A549 (cell line): ENCODE results near the gene JAZF1. TPM values are rescaled to one million over a fixed set of nuclear protein-coding genes. Genes with fewer than 3 reads are reported as not detected.

Experiments
- ATOH8 ChIP-seq: fragments of 250-450 bp; sonication (Bioruptor Pico); IDR thresholded peaks from 2 replicates; pipeline ENCODE4 v1.5.0; 2020; ENCODE audit warnings: low read depth, mild to moderate bottlenecking, moderate library complexity
- BCL3 ChIP-seq: fragments of >200 bp; sonication (Bioruptor Twin); formaldehyde crosslinking; IDR thresholded peaks from 3 replicates; pipeline ENCODE4 v1.6.1; 2016
- CHD2 ChIP-seq: fragments of 150-350 bp; IDR thresholded peaks from 2 replicates; pipeline ENCODE4 v1.6.1; 2014; ENCODE audit warnings: low read length; ENCODE audit not compliant: partially characterized antibody
- CHD4 ChIP-seq: fragments of 200-600 bp; sonication (generic); IDR thresholded peaks from 2 replicates; pipeline ENCODE4 v1.6.1; 2016; ENCODE audit warnings: antibody characterized with exemption, mild to moderate bottlenecking, borderline replicate concordance
- EHF ChIP-seq: fragments of 250-450 bp; sonication (Bioruptor Pico); IDR thresholded peaks from 2 replicates; pipeline ENCODE4 v1.5.0; 2020; ENCODE audit warnings: mild to moderate bottlenecking
- FOSB ChIP-seq: fragments of 250-450 bp; sonication (Bioruptor Pico); IDR thresholded peaks from 2 replicates; pipeline ENCODE4 v1.5.0; 2020; ENCODE audit warnings: mild to moderate bottlenecking, moderate library complexity
- FOXS1 ChIP-seq: fragments of 250-450 bp; sonication (Bioruptor Pico); IDR thresholded peaks from 2 replicates; pipeline ENCODE4 v1.5.0; 2020; ENCODE audit warnings: mild to moderate bottlenecking, moderate library complexity
- HDAC2 ChIP-seq: fragments of 200-600 bp; sonication (generic); IDR thresholded peaks from 2 replicates; pipeline ENCODE4 v1.6.1; 2016
- HES2 ChIP-seq: fragments of >200 bp; sonication (Bioruptor Twin); formaldehyde crosslinking; IDR thresholded peaks from 2 replicates; pipeline ENCODE4 v1.6.1; 2016
- HEYL ChIP-seq: fragments of 250-450 bp; sonication (Bioruptor Pico); IDR thresholded peaks from 2 replicates; pipeline ENCODE4 v1.8.0; 2021; ENCODE audit warnings: mild to moderate bottlenecking, moderate library complexity
- HOXA7 ChIP-seq: fragments of 250-450 bp; sonication (Bioruptor Pico); IDR thresholded peaks from 2 replicates; pipeline ENCODE4 v1.5.0; 2020; ENCODE audit warnings: mild to moderate bottlenecking, moderate library complexity
- HOXB13 ChIP-seq: fragments of 250-450 bp; sonication (Bioruptor Pico); IDR thresholded peaks from 2 replicates; pipeline ENCODE4 v1.5.0; 2020; ENCODE audit warnings: low read depth, mild to moderate bottlenecking, moderate library complexity
- JUN ChIP-seq, 2 experiments: fragments of >200 bp; sonication (Bioruptor Twin); formaldehyde crosslinking; IDR thresholded peaks; 2 replicates in 1 of 2; 3 replicates in 1 of 2; pipeline ENCODE4 v1.6.1; 2016 to 2017
- MAX ChIP-seq: IDR thresholded peaks from 2 replicates; pipeline ENCODE4 v1.6.1; 2012
- PBX3 ChIP-seq: IDR thresholded peaks from 2 replicates; pipeline ENCODE4 v1.6.1; 2012
- POLR2A ChIP-seq: IDR thresholded peaks from 2 replicates; pipeline ENCODE4 v1.6.1; 2012; ENCODE audit warnings: mild to moderate bottlenecking, low read length
- RCOR1 ChIP-seq: fragments of 150-350 bp; IDR thresholded peaks from 2 replicates; pipeline ENCODE4 v1.6.1; 2014; ENCODE audit warnings: antibody characterized with exemption, low read length, low read depth
- REST ChIP-seq: fragments of 200-600 bp; sonication (generic); IDR thresholded peaks from 2 replicates; pipeline ENCODE4 v1.6.1; 2016; ENCODE audit warnings: antibody characterized with exemption, mild to moderate bottlenecking, moderate library complexity
- RNF2 ChIP-seq: fragments of 200-600 bp; sonication (generic); IDR thresholded peaks from 2 replicates; pipeline ENCODE4 v1.6.1; 2016; ENCODE audit warnings: low read depth, mild to moderate bottlenecking, antibody characterized with exemption, moderate library complexity, borderline replicate concordance
- SMC3 ChIP-seq: fragments of >200 bp; sonication (Bioruptor Twin); formaldehyde crosslinking; IDR thresholded peaks from 3 replicates; pipeline ENCODE4 v1.6.1; 2018; ENCODE audit warnings: inconsistent platforms
- TP53 ChIP-seq: fragments of 250-450 bp; sonication (Bioruptor Pico); IDR thresholded peaks from 2 replicates; pipeline ENCODE4 v1.5.0; 2021; ENCODE audit warnings: mild to moderate bottlenecking, moderate library complexity
- polyA plus RNA-seq, 4 experiments: library from polyadenylated mRNA; depleted of rRNA in 3 of 4; stranded (reverse); fragments of >200 nt; fragmentation: RNase III in 1 of 4; extraction: RNeasy Plus Mini Kit Qiagen cat#74134 plus additional on column Dnase treatment in 1 of 4; gene quantifications; 2 replicates in 3 of 4; 3 replicates in 1 of 4; pipeline ENCODE4 v1.2.3, GENCODE V29; 2011 to 2017

The JAZF1 gene
- polyA plus RNA-seq, 2 of the 4 experiments (the other 2 are of a cell fraction), result 1.9 to 2.8 TPM

GRCh38 chr7:28041508-28042314 lies 138.9 kb downstream of the JAZF1 start (continued):
- TF ChIP-seq ATOH8 (no peak), SMC3 (0 out of 3 replicates have a peak, but pooled peaks have one; percentile 26), PBX3 (0 out of 2 replicates have a peak, but pooled peaks have one; percentile 34), CHD2 (no peak), HES2 (no peak), JUN (IDR thresholded peaks at IDR 0.05) (peak; percentile 60 to 77; a peak in 3 of 5 replicates), REST (no peak), FOSB (CRISPR knock-in tag) (no peak), RCOR1 (no peak), HDAC2 (no peak), TP53 (no peak), POLR2A (no peak), CHD4 (no peak), BCL3 (no peak), EHF (CRISPR knock-in tag) (no peak), RNF2 (no peak), MAX (peak; percentile 61), HEYL (CRISPR knock-in tag) (no peak), HOXA7 (CRISPR knock-in tag) (no peak), HOXB13 (CRISPR knock-in tag) (no peak), FOXS1 (no peak)
- TF ChIP-seq, all 56 proteins: peak for 10
